Thoracic aorta (tissue), 2 donors: ENCODE measurements around the gene CCDC141. TPM values are rescaled to one million over a fixed set of nuclear protein-coding genes. Genes with fewer than 3 reads are reported as not detected.

Experiments
- ATAC-seq: fragments of 150-250 bp; one replicate; pipeline ENCODE4 v1.8.0; 2017; ENCODE audit warnings: low read depth; ENCODE audit not compliant: insufficient number of reproducible peaks, low FRiP score
- DNase-seq: peaks from one replicate; pipeline ENCODE4 v3.0.0-alpha.2; 2020; ENCODE audit warnings: low spot score
- H3K27ac ChIP-seq, 2 donors: fragments of 200-600 bp; sonication (generic); 1 replicate in 1 of 2; 2 replicates in 1 of 2; pipeline ENCODE4 v1.5.1; 2016; ENCODE audit warnings: mild to moderate bottlenecking in 2 of 2, moderate library complexity in 2 of 2
- H3K27me3 ChIP-seq: fragments of 200-600 bp; sonication (generic); replicated peaks from 2 replicates; pipeline ENCODE4 v1.6.0; 2016; ENCODE audit warnings: mild to moderate bottlenecking; ENCODE audit not compliant: insufficient read depth
- H3K36me3 ChIP-seq: fragments of 200-600 bp; sonication (generic); one replicate; pipeline ENCODE4 v1.5.1; 2016
- H3K4me1 ChIP-seq, 2 donors: fragments of 200-600 bp; sonication (generic); 1 replicate in 1 of 2; 2 replicates in 1 of 2; pipeline versions ENCODE4 v1.5.1 to v1.6.0; 2016; ENCODE audit warnings: low read depth in 2 of 2, mild to moderate bottlenecking in 1 of 2; ENCODE audit not compliant: control insufficient read depth in 1 of 2
- H3K4me3 ChIP-seq: fragments of 200-600 bp; sonication (generic); 2 replicates; pipeline ENCODE4 v1.5.1; 2016; ENCODE audit warnings: mild to moderate bottlenecking
- H3K9me3 ChIP-seq: fragments of 200-600 bp; sonication (generic); 2 replicates; pipeline ENCODE4 v1.5.1; 2016
- total RNA-seq, 2 donors: library from RNA; depleted of rRNA; stranded (reverse); fragments of >200 nt; gene quantifications; one replicate each; pipeline versions ENCODE4 v1.1.0 to v1.2.3, GENCODE V29; 2016
- TF ChIP-seq, protein P1 (sequence below): fragments of 200-600 bp; sonication (generic); IDR thresholded peaks from one replicate; pipeline ENCODE4 v1.5.1; 2019; ENCODE audit warnings: antibody characterized with exemption

The CCDC141 gene
- total RNA-seq, 2 donors from 2014 or later, result 2.4 to 4.8 TPM

DNA sequence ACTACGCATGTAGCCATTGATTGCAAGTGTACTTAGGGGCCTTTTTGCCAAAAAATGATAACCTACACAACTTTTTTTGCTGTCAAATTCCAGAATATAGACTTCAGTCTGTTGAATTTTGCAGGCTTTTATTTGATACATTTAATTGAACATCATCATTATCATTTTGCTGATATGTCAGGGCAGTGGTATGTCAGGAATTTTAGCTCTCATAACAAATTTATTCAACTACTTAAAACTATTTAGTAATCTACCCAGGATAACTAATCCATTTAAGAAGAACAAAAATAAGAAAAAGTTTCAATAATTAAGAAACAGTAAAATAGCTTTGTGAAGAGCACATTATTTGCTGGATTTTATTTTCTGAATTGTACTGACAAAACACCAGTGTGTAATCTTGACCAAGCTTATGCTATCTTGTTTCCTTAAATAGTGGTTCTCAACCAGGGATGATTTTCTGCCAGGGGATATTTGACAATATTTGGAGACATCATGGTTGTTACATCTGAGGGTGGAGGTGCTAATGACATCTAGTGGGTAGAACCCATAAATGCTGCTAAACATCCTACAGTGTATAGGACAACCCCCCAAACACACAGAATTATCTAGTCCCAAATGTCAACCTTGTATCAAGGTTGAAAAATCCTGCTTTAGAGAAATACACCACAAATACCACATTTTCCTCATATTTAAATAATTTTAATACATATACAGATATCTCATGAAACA is 230.6 kb downstream of the CCDC141 start:
- Histone ChIP-seq H3K36me3 (no peaks in the 10 kb centered on the region), H3K4me3 (no peak overlapping the region), H3K27ac (peak overlapping the region in 1 of 2 donors; percentile 46), H3K27me3 (no peaks in the 10 kb centered on the region), H3K4me1 (peaks cover 7 to 23% of the 10 kb centered on the region in 2 donors), H3K9me3 (no peaks in the 10 kb centered on the region)
- TF ChIP-seq, protein P1, sequence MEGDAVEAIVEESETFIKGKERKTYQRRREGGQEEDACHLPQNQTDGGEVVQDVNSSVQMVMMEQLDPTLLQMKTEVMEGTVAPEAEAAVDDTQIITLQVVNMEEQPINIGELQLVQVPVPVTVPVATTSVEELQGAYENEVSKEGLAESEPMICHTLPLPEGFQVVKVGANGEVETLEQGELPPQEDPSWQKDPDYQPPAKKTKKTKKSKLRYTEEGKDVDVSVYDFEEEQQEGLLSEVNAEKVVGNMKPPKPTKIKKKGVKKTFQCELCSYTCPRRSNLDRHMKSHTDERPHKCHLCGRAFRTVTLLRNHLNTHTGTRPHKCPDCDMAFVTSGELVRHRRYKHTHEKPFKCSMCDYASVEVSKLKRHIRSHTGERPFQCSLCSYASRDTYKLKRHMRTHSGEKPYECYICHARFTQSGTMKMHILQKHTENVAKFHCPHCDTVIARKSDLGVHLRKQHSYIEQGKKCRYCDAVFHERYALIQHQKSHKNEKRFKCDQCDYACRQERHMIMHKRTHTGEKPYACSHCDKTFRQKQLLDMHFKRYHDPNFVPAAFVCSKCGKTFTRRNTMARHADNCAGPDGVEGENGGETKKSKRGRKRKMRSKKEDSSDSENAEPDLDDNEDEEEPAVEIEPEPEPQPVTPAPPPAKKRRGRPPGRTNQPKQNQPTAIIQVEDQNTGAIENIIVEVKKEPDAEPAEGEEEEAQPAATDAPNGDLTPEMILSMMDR, result no peak
- DNase-seq (no peak), ATAC-seq (no peak)

GRCh38 chr2:178811901-178812300 is 238.0 kb downstream of the CCDC141 start:
- Histone ChIP-seq H3K9me3 (no peaks in the 10 kb centered on the region), H3K4me3 (no peak overlapping the region), H3K27ac (peak overlapping the region; percentile 31 to 39), H3K4me1 (peaks cover 4 to 9% of the 10 kb centered on the region in 2 donors), H3K27me3 (no peaks in the 10 kb centered on the region), H3K36me3 (no peaks in the 10 kb centered on the region)
- ATAC-seq, result no peak
- TF ChIP-seq, protein P1, result no peak
- DNase-seq, result no peak

GRCh38 chr2:178811045-178811444 is 238.9 kb downstream of the CCDC141 start:
- ATAC-seq, result no peak
- Histone ChIP-seq H3K4me1 (peaks cover 4 to 13% of the 10 kb centered on the region in 2 donors), H3K27ac (peak overlapping the region in 1 of 2 donors; percentile 39), H3K36me3 (no peaks in the 10 kb centered on the region), H3K27me3 (no peaks in the 10 kb centered on the region), H3K9me3 (no peaks in the 10 kb centered on the region), H3K4me3 (no peak overlapping the region)
- TF ChIP-seq, protein P1, result no peak
- no peak for DNase-seq

GRCh38 chr2:178810422-178810821 is 239.5 kb downstream of the CCDC141 start:
- H3K27me3 ChIP-seq, result no peaks in the 10 kb centered on the region
- no peak overlapping the region for H3K4me3 ChIP-seq
- H3K9me3 ChIP-seq, result no peaks in the 10 kb centered on the region
- H3K4me1 ChIP-seq, result peaks cover 4 to 17% of the 10 kb centered on the region in 2 donors
- ATAC-seq (no peak), DNase-seq (no peak)
- H3K36me3 ChIP-seq, result no peaks in the 10 kb centered on the region
- no peak overlapping the region for H3K27ac ChIP-seq
- TF ChIP-seq, protein P1, result no peak

- H3K4me1 ChIP-seq, result peaks cover 4 to 18% of the 10 kb centered on the region in 2 donors
- H3K27ac ChIP-seq, result no peak within 1 kb of the TSS
- TF ChIP-seq, protein P1, result no peak
- H3K27me3 ChIP-seq, result no peaks in the 10 kb centered on the region
- no peak for ATAC-seq
- H3K9me3 ChIP-seq, result no peaks in the 10 kb centered on the region
- H3K4me3 ChIP-seq, result no peak within 1 kb of the TSS
- H3K36me3 ChIP-seq, result no peaks in the 10 kb centered on the region
- no peak for DNase-seq
These were observed 242.5 kb downstream of the CCDC141 start, which contains the start of gene TTN for GRCh38 chr2:178807227-178808008. TTN (minus strand) TSS chr2:178807423; CDS start chr2:178804642, 2,781 bp downstream.
